ENCODE measurements around the gene NMU.

DNA sequence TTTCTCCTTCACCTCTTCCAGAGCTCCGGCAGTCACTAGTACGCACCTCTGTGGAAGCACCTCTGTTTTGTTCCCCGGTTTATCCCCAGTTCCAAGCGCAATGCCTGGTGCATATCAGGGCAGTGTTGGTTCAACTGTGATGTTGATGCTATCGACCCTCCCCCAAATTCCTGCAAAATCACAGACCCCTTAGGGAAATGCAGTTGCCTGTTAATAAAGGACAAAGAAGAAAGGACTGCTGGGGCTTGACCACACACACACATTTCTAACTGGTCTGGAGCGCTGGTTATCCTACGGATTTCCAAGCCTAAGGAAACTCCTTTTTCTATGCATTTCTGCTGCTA is 530 bp upstream of the NMU start:
- TF ChIP-seq POLR2A (IDR thresholded peaks at IDR 0.05; ENCODE audit: low read length) (no peak), GATA1 (IDR thresholded peaks at IDR 0.05; ENCODE audit: low read depth, low read length) (no peak)

All from erythroblast (primary cell).